OCI-LY3 (cell line): ENCODE results near the gene TRIM63.

ENCODE experiments used
- H2AFZ ChIP-seq: fragments of 200-600, 300-600 bp; shearing (Covaris generic); 2 replicates; pipeline ENCODE4 v1.6.0; 2014; ENCODE audit warnings: antibody characterized with exemption, low read depth, low read length
- H3K27ac ChIP-seq: fragments of 200-600, 300-600 bp; sonication (generic); 2 replicates; pipeline ENCODE4 v1.5.1; 2014; ENCODE audit warnings: mild to moderate bottlenecking, low read length, moderate library complexity, mixed read lengths
- H3K27me3 ChIP-seq: fragments of 200-600, 300-600 bp; sonication (generic); 2 replicates; pipeline ENCODE4 v1.6.1; 2014; ENCODE audit warnings: low read depth, low read length, mixed read lengths
- H3K36me3 ChIP-seq: fragments of 200-600, 300-600 bp; sonication (generic); replicated peaks from 2 replicates; pipeline ENCODE3; 2014; ENCODE audit warnings: low read depth, low read length, mixed read lengths
- H3K4me1 ChIP-seq: fragments of 300-600, 200-600 bp; sonication (generic); 2 replicates; pipeline ENCODE4 v1.6.1; 2014; ENCODE audit warnings: low read length, mixed read lengths
- H3K4me2 ChIP-seq: fragments of 200-600, 300-600 bp; sonication (generic); 2 replicates; pipeline ENCODE4 v1.6.1; 2014; ENCODE audit warnings: low read length, mixed read lengths
- H3K4me3 ChIP-seq: fragments of 300-600, 200-600 bp; sonication (generic); 2 replicates; pipeline ENCODE4 v1.5.1; 2014; ENCODE audit warnings: antibody characterized with exemption, mild to moderate bottlenecking, low read length, moderate library complexity
- H3K79me2 ChIP-seq: fragments of 300-600, 200-600 bp; shearing (Covaris generic); 2 replicates; pipeline ENCODE4 v1.6.1; 2014; ENCODE audit warnings: mild to moderate bottlenecking, low read length, mixed read lengths
- H3K9ac ChIP-seq: fragments of 300-600, 200-600 bp; shearing (Covaris generic); 2 replicates; pipeline ENCODE4 v1.6.0; 2014; ENCODE audit warnings: mild to moderate bottlenecking, low read length, moderate library complexity
- H3K9me3 ChIP-seq: fragments of 200-600, 300-600 bp; shearing (Covaris generic); 2 replicates; pipeline ENCODE4 v1.6.1; 2014; ENCODE audit warnings: low read length, mixed read lengths; ENCODE audit not compliant: insufficient read depth
- H4K20me1 ChIP-seq: fragments of 200-600, 300-600 bp; sonication (generic); 2 replicates; pipeline ENCODE4 v1.6.1; 2016; ENCODE audit warnings: low read length, mixed read lengths; ENCODE audit not compliant: insufficient read depth
- EZH2phosphoT487 ChIP-seq: fragments of 200-600 bp; shearing (Covaris generic); IDR thresholded peaks from 2 replicates; pipeline ENCODE4 v1.6.1; 2018; ENCODE audit warnings: antibody characterized with exemption, mixed run types, low read depth
- TF ChIP-seq, protein P1 (sequence below): fragments of 200-600, 300-600 bp; sonication (generic); IDR thresholded peaks from 2 replicates; pipeline ENCODE4 v1.5.1; 2014; ENCODE audit warnings: antibody characterized with exemption, low read length, low read depth

Gene TRIM63

GRCh38 chr1:26003756-26004155 lies 63.7 kb downstream of the TRIM63 start:
- no peak overlapping the region for H3K4me2 ChIP-seq
- no peak overlapping the region for H3K9ac ChIP-seq

DNA sequence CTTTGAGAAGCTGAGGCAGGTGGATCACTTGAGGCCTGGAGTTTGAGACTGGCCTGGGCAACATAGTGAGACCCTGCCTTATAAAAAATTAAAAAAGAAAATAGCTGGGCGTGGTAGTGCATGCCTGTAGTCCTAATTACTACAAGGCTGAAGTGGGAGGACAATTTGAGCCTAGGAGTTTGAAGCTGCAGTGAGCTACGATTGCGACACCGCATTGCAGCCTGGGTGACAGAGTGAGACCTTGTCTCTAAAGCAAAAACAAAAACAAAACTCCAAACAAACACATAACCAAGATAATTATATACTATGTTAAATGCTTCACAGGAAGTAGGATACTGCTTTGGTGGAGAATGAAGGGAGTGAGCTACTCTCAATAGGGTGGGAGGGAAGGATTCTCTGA lies 64.2 kb downstream of the TRIM63 start:
- no peak overlapping the region for H3K4me2 ChIP-seq
- no peaks in the 10 kb centered on the region for H3K27me3 ChIP-seq
- H3K4me1 ChIP-seq = peaks cover 5% of the 10 kb centered on the region
- no peaks in the 10 kb centered on the region for H3K79me2 ChIP-seq
- H2AFZ ChIP-seq = no peak overlapping the region
- TF ChIP-seq, protein P1, sequence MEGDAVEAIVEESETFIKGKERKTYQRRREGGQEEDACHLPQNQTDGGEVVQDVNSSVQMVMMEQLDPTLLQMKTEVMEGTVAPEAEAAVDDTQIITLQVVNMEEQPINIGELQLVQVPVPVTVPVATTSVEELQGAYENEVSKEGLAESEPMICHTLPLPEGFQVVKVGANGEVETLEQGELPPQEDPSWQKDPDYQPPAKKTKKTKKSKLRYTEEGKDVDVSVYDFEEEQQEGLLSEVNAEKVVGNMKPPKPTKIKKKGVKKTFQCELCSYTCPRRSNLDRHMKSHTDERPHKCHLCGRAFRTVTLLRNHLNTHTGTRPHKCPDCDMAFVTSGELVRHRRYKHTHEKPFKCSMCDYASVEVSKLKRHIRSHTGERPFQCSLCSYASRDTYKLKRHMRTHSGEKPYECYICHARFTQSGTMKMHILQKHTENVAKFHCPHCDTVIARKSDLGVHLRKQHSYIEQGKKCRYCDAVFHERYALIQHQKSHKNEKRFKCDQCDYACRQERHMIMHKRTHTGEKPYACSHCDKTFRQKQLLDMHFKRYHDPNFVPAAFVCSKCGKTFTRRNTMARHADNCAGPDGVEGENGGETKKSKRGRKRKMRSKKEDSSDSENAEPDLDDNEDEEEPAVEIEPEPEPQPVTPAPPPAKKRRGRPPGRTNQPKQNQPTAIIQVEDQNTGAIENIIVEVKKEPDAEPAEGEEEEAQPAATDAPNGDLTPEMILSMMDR = no peak
- no peak for TF ChIP-seq EZH2phosphoT487
- H3K9ac ChIP-seq = no peak overlapping the region
- H3K9me3 ChIP-seq = no peaks in the 10 kb centered on the region
- no peaks in the 10 kb centered on the region for H3K36me3 ChIP-seq
- H3K4me3 ChIP-seq = no peak overlapping the region
- H4K20me1 ChIP-seq = no peaks in the 10 kb centered on the region
- H3K27ac ChIP-seq = no peak overlapping the region

More at GRCh38 chr1:26003756-26004155, 63.7 kb downstream of the TRIM63 start:
- no peaks in the 10 kb centered on the region for H4K20me1 ChIP-seq
- no peak overlapping the region for H3K4me3 ChIP-seq
- H3K79me2 ChIP-seq = no peaks in the 10 kb centered on the region
- H3K9me3 ChIP-seq = no peaks in the 10 kb centered on the region
- no peak for TF ChIP-seq EZH2phosphoT487
- TF ChIP-seq, protein P1 = no peak
- no peaks in the 10 kb centered on the region for H3K36me3 ChIP-seq
- H2AFZ ChIP-seq = no peak overlapping the region
- no peaks in the 10 kb centered on the region for H3K27me3 ChIP-seq
- no peak overlapping the region for H3K27ac ChIP-seq
- peaks cover under 1% of the 10 kb centered on the region for H3K4me1 ChIP-seq
